Activated T-cell treated with anti-CD3 and anti-CD28 coated beads, Interleukin-2, amount 50 U/mL, for 48 hours (primary cell): Measurements from ENCODE around the gene SAV1.
"Not testable (repeated sequence)": the region's sequence is repeated elsewhere in the genome, so short reads cannot be mapped to it uniquely, and the experiment has no call there.

Experiments used
- DNase-seq, 2 experiments: peaks; one replicate each; pipeline ENCODE4 v3.0.0-alpha.2; 2020

Gene SAV1

GRCh38 chr14:50664579-50664978 is 3.5 kb downstream of the SAV1 start:
- not testable (repeated sequence) for DNase-seq

- DNase-seq: no peak
Observed at GRCh38 chr14:50659327-50659974, 8.7 kb downstream of the SAV1 start.

- no peak for DNase-seq
Observed at GRCh38 chr14:50658203-50658602, 9.9 kb downstream of the SAV1 start.

- no peak for DNase-seq
Observed at GRCh38 chr14:50657753-50658152, 10.4 kb downstream of the SAV1 start.

- DNase-seq: no peak
Observed at GRCh38 chr14:50656776-50657175, 11.3 kb downstream of the SAV1 start.

- DNase-seq: no peak
Observed at GRCh38 chr14:50649691-50650090, 18.4 kb downstream of the SAV1 start.

GRCh38 chr14:50647753-50648152 is 20.4 kb downstream of the SAV1 start:
- DNase-seq: no peak

- no peak for DNase-seq
Observed at GRCh38 chr14:50647282-50647681, 20.8 kb downstream of the SAV1 start.

GRCh38 chr14:50635141-50635540 is 33.0 kb downstream of the SAV1 start:
- DNase-seq: no peak

GRCh38 chr14:50633954-50634353 is 34.2 kb downstream of the SAV1 start:
- DNase-seq: no peak

- no peak for DNase-seq
Observed at GRCh38 chr14:50631408-50631821, 36.7 kb downstream of the SAV1 start.

GRCh38 chr14:50624947-50625346 is 43.2 kb downstream of the SAV1 start:
- not testable (repeated sequence) for DNase-seq

GRCh38 chr14:50624447-50624846 is 43.7 kb downstream of the SAV1 start:
- DNase-seq: no peak

GRCh38 chr14:50622978-50623377 is 45.1 kb downstream of the SAV1 start:
- no peak for DNase-seq

- no peak for DNase-seq
Observed at GRCh38 chr14:50620341-50620740, 47.8 kb downstream of the SAV1 start.

- DNase-seq: no peak
Observed at GRCh38 chr14:50619569-50620141, 48.5 kb downstream of the SAV1 start.

- DNase-seq: no peak
Observed at GRCh38 chr14:50616275-50616674, 51.8 kb downstream of the SAV1 start.

GRCh38 chr14:50615552-50615951 is 52.6 kb downstream of the SAV1 start:
- no peak for DNase-seq

- DNase-seq: no peak
Observed at GRCh38 chr14:50615056-50615455, 53.0 kb downstream of the SAV1 start.

- DNase-seq: no peak
Observed at GRCh38 chr14:50612806-50613205, 55.3 kb downstream of the SAV1 start.

- DNase-seq: no peak
Observed at GRCh38 chr14:50610465-50610864, 57.6 kb downstream of the SAV1 start.

- no peak for DNase-seq
Observed at GRCh38 chr14:50608302-50608851, 59.7 kb downstream of the SAV1 start.

- DNase-seq: no peak
Observed at GRCh38 chr14:50607761-50608160, 60.3 kb downstream of the SAV1 start.

- DNase-seq: peak; percentile 66 to 72
Observed at GRCh38 chr14:50607181-50607580, 60.9 kb downstream of the SAV1 start.

GRCh38 chr14:50606468-50606867 is 61.6 kb downstream of the SAV1 start:
- no peak for DNase-seq
